Measurements from ENCODE around the gene SRBD1. TPM values are rescaled to one million over a fixed set of nuclear protein-coding genes. Genes with fewer than 3 reads are reported as not detected.

SRBD1 gene
- total and polyA plus RNA-seq, 2 of the 8 experiments (the other 6 are each of a cell fraction or from before 2014, with no cell fraction given) = 4.6 to 20.0 TPM

DNA sequence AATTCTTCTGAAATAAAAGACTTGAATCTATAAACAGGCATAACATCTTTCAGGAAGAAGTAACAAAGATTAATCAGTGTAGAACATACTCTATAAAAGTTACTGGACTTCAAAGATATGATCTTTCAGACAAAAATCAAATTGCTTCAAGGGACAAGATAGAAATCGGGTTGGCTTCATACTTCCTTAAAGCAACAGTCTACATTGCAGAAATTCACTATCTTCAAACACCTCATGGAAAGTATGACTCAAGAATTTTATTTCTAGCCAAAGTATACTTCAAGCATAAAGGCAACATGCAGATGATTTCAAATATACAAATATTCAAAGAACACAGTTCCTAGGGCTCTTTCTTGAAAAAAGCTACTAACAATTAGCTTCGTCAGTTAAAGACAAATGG is 240.7 kb downstream of the SRBD1 start:
- no peak overlapping the region for H3K18ac ChIP-seq (ENCODE audit: extremely low read depth, low read length)
- H3K79me1 ChIP-seq (ENCODE audit: low read depth, low read length) = no peaks in the 10 kb centered on the region
- no peak overlapping the region for H2BK12ac ChIP-seq (ENCODE audit: low read depth, low read length)
- H2BK5ac ChIP-seq (ENCODE audit: low read depth, low read length) = no peak overlapping the region
- no peak overlapping the region for H2AK5ac ChIP-seq (ENCODE audit: low read depth, low read length)
- H3K14ac ChIP-seq (ENCODE audit: insufficient read length) = no peak overlapping the region
- POLR2A ChIA-PET (ENCODE audit: partially characterized antibody) = no interaction called here
- H2AFZ ChIP-seq (ENCODE audit: low read length) = no peak overlapping the region
- no peak overlapping the region for H3K27ac ChIP-seq (ENCODE audit: low read depth, low read length)
- no peak overlapping the region for H3K4me2 ChIP-seq (ENCODE audit: insufficient read depth in 1 of 2, low read depth in 2 of 2, low read length in 2 of 2)
- FAIRE-seq = no peak
- H2BK20ac ChIP-seq (ENCODE audit: low read length) = no peak overlapping the region
- no peak for DNase-seq (ENCODE audit: low read depth in 1 of 2, low spot score in 2 of 2)
- H4K8ac ChIP-seq (ENCODE audit: extremely low read depth, insufficient read depth, low read length) = no peak overlapping the region
- peaks cover 0 to 3% (median 0%) of the 10 kb centered on the region in 4 experiments; a peak in 1 of 7 replicates for H3K4me1 ChIP-seq (replicated peaks in 1 of 4; ENCODE audit: control insufficient read depth in 3 of 4, insufficient read depth in 4 of 4, low read length in 3 of 4)
- CTCF ChIA-PET (ENCODE audit: partially characterized antibody) = interaction anchor here (0.6 kb wide), 1 partner anchor 12 kb away, joined by 3 read pairs; no protein-coding TSS in a partner anchor
- no peak overlapping the region for H3K4ac ChIP-seq (replicated peaks; ENCODE audit: insufficient read length, low read depth, low read length)
- no peak overlapping the region for H2BK15ac ChIP-seq (ENCODE audit: low read length)
- no peaks in the 10 kb centered on the region for H3K23me2 ChIP-seq (ENCODE audit: low read depth, low read length)
- H3K79me2 ChIP-seq (ENCODE audit: control insufficient read depth in 1 of 2, insufficient read depth in 2 of 2, low read length in 2 of 2) = no peaks in the 10 kb centered on the region
- no peaks in the 10 kb centered on the region for H3K27me3 ChIP-seq (replicated peaks in 1 of 4; ENCODE audit: control insufficient read depth in 3 of 4, extremely low read depth in 1 of 4, insufficient read depth in 3 of 4, low read length in 3 of 4)
- no peak overlapping the region for H3K56ac ChIP-seq (replicated peaks; ENCODE audit: insufficient read length, low read depth, low read length)
- H3K23ac ChIP-seq (ENCODE audit: insufficient read length) = no peak overlapping the region
- WGBS, 2 experiments (ENCODE audit: extremely low coverage in 1 of 2, insufficient coverage in 1 of 2, insufficient read length in 1 of 2, insufficient replicate concordance in 2 of 2, low coverage in 1 of 2, low lambda C conversion rate in 2 of 2, missing lambda C conversion rate in 1 of 2) = 93% methylated on average over 2 of the region's 2 CpGs; no CpG with 5 or more reads in 1 of the 2 experiments
- H4K5ac ChIP-seq (ENCODE audit: insufficient read length, low read depth, low read length) = no peak overlapping the region
- no peak overlapping the region for H4K91ac ChIP-seq (replicated peaks; ENCODE audit: insufficient read length, low read length)
- H3K36me3 ChIP-seq (ENCODE audit: control insufficient read depth in 2 of 4, insufficient read depth in 4 of 4, low read length in 3 of 4) = no peaks in the 10 kb centered on the region
- no peak overlapping the region for H3K9ac ChIP-seq (replicated peaks in 1 of 4; ENCODE audit: extremely low read depth in 1 of 4, low read depth in 3 of 4, low read length in 3 of 4)
- H3K9me3 ChIP-seq (ENCODE audit: insufficient read depth in 2 of 2, low read depth in 1 of 2, low read length in 1 of 2) = no peaks in the 10 kb centered on the region
- no peak overlapping the region for H3K4me3 ChIP-seq (ENCODE audit: extremely low read depth in 1 of 4, insufficient read depth in 2 of 4, low read depth in 3 of 4, low read length in 4 of 4)
- H4K20me1 ChIP-seq (replicated peaks in 1 of 2; ENCODE audit: control insufficient read depth in 1 of 2, insufficient read depth in 2 of 2, low read length in 2 of 2) = no peaks in the 10 kb centered on the region
- H2BK120ac ChIP-seq (replicated peaks; ENCODE audit: low read depth, low read length) = no peak overlapping the region
- TF ChIP-seq CHD2 (IDR thresholded peaks at IDR 0.05; ENCODE audit: low read length) = no peak
- TF ChIP-seq, protein P1, sequence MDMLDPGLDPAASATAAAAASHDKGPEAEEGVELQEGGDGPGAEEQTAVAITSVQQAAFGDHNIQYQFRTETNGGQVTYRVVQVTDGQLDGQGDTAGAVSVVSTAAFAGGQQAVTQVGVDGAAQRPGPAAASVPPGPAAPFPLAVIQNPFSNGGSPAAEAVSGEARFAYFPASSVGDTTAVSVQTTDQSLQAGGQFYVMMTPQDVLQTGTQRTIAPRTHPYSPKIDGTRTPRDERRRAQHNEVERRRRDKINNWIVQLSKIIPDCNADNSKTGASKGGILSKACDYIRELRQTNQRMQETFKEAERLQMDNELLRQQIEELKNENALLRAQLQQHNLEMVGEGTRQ (IDR thresholded peaks at IDR 0.05; ENCODE audit: low read length) = no peak
- TF ChIP-seq POLR2A (IDR thresholded peaks at IDR 0.05; ENCODE audit: control extremely low read depth in 1 of 2, low read depth in 2 of 2, low read length in 2 of 2) = no peak
- no peak for TF ChIP-seq RFX5 (IDR thresholded peaks at IDR 0.05; ENCODE audit: borderline replicate concordance, low read depth, low read length)

All from H1 (cell line).